ENCODE data around the gene AKAP12.

DNA sequence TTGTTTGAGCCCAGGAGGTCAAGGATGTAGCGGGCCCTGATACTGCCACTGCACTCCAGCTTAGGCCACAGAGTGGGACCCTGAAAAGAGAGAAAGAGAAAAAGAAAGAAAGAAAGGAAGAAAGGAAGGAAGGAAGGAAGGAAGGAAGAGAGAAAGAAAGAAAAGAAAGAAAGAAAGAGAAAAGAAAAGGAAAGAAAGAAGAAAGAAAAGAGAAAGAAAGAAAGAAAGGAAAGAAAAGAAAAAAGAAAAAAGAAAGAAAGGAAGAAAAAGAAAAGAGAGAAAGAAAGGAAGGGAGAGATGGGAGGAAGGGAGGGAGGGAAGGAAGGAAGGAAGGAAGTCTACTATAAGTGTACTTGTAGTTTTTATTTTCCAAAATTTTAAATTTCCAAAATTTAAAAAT lies 42.2 kb upstream of the AKAP12 start:
- TF ChIP-seq, protein P1, sequence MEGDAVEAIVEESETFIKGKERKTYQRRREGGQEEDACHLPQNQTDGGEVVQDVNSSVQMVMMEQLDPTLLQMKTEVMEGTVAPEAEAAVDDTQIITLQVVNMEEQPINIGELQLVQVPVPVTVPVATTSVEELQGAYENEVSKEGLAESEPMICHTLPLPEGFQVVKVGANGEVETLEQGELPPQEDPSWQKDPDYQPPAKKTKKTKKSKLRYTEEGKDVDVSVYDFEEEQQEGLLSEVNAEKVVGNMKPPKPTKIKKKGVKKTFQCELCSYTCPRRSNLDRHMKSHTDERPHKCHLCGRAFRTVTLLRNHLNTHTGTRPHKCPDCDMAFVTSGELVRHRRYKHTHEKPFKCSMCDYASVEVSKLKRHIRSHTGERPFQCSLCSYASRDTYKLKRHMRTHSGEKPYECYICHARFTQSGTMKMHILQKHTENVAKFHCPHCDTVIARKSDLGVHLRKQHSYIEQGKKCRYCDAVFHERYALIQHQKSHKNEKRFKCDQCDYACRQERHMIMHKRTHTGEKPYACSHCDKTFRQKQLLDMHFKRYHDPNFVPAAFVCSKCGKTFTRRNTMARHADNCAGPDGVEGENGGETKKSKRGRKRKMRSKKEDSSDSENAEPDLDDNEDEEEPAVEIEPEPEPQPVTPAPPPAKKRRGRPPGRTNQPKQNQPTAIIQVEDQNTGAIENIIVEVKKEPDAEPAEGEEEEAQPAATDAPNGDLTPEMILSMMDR (IDR thresholded peaks at IDR 0.05): no peak
- TF ChIP-seq, protein P2, sequence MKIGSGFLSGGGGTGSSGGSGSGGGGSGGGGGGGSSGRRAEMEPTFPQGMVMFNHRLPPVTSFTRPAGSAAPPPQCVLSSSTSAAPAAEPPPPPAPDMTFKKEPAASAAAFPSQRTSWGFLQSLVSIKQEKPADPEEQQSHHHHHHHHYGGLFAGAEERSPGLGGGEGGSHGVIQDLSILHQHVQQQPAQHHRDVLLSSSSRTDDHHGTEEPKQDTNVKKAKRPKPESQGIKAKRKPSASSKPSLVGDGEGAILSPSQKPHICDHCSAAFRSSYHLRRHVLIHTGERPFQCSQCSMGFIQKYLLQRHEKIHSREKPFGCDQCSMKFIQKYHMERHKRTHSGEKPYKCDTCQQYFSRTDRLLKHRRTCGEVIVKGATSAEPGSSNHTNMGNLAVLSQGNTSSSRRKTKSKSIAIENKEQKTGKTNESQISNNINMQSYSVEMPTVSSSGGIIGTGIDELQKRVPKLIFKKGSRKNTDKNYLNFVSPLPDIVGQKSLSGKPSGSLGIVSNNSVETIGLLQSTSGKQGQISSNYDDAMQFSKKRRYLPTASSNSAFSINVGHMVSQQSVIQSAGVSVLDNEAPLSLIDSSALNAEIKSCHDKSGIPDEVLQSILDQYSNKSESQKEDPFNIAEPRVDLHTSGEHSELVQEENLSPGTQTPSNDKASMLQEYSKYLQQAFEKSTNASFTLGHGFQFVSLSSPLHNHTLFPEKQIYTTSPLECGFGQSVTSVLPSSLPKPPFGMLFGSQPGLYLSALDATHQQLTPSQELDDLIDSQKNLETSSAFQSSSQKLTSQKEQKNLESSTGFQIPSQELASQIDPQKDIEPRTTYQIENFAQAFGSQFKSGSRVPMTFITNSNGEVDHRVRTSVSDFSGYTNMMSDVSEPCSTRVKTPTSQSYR (CRISPR knock-in tag; IDR thresholded peaks at IDR 0.05): no peak

Data from WTC11 (cell line).